G401 (cell line): ENCODE results near the gene PACSIN1. TPM values are rescaled to one million over a fixed set of nuclear protein-coding genes. Genes with fewer than 3 reads are reported as not detected.
A peak's percentile ranks its signal among the peaks of the same experiment; 100 is the strongest.

Experiments
- DNase-seq: peaks from one replicate; pipeline ENCODE4 v3.0.0-alpha.2; 2015; ENCODE audit warnings: low spot score
- in situ Hi-C: cut with HindIII; loops from 2 replicates; pipeline ENCODE4 v1.10.0; 2016; ENCODE audit warnings: low sequenced_read_pairs, mixed read lengths
- total RNA-seq: library from RNA; depleted of rRNA; stranded (reverse); fragments of >200 nt; shearing (Covaris generic); gene quantifications from 2 replicates; pipeline ENCODE4 v1.2.3, GENCODE V29; 2014

PACSIN1 gene
- total RNA-seq, 1 experiment from 2014 or later = not detected

DNA sequence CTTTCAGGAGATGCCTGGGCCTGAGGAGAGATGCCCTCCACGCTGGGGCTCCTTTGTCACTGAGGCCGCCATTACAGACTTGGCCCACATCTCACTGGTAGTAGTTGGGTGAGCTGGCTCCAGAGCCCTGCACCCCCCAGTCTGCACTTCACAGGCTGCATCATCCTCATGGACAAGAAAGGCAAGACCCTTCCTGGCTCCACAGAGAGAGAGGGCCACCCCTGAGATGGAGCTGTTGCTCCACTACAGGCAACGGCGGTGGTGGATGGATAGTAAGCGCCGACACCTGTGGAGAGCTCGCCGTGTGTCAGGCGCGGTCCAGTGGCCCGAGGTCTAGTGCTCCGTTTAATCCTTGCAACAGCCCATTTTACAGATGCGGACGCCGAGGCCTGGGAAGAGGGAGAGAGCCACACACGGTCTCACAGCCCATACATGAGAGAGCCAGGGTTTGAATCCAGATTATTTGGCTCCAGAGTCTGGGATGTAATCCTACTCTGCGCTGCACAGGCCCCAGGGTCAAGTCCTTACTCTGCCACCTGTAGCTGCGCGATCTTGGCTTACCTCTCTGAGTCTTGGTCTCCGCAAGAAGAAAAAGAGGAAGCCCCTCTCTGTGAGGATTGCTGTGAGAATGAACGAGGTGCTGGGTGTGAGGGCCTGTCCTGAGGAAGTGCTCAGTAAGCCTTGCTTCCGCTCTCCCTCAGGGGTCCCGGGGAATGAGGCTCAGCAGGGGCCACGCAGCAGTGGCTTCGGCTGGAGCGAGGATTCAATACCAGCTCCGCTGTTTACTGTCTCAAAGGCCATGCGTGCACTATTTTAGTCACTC lies 55.8 kb downstream of the PACSIN1 start:
- no peak for DNase-seq
- in situ Hi-C loops = loop anchor here (25.0 kb wide), 1 partner anchor 91 kb away; no protein-coding TSS in a partner anchor

DNA sequence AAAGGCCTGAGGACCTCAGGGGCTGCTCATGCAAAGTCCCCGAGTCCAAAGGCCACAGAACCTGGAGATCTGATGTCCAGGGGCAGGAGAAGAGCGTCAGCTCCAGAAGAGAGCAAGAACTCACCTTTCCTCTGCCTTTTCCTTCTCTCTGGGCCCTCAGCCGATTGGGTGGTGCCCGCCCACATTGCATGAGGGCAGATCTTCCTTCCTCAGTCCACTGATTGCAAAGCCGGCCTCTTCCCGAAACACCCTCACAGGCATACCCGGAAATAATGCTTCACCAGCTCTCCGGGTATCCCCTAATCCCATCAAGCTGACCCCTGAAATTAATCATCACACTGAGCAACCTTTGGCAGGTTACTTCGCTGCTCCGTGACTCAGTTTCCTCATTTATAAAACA lies 56.9 kb downstream of the PACSIN1 start:
- DNase-seq = no peak
- in situ Hi-C loops = loop anchor here (25.0 kb wide), 1 partner anchor 90 kb away; no protein-coding TSS in a partner anchor

DNA sequence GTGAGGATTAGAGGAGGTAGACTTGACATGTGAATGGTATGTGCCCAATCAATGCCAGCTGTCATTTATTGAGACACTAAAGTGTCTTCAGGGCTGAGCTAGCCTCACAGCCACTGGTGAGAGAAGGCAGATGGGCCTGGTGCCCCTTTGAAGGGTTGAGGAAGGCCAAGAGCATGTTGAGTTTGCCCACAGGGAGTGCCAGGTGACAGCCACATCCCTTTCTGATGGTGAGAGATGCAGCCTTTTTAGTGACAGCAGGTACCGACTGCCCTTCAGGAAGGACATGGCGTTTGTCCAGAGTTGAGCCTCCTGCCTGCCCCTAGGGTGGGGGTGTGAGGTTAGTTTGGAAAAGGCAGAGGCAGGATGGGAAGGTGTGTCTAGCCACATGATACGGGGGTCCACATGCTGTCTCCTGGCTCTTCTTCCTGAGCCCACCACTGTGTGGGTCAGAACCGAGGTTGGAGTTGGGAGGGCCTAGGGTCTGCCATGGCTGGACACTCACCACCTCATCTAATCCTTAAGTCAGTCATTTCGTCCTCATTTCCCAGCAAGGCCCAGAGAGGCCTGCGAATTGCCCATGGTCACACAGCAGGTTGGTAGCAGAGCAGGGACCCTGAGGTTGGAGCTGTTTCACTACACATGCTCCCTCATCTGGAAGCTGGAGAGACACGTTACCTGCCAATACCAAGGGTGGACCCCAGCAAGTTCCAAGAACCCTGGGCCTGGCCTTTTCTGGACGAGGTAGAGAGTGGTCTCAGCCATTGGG lies 57.7 kb downstream of the PACSIN1 start:
- DNase-seq = peak; percentile 57
- in situ Hi-C loops = loop anchor here (25.0 kb wide), 1 partner anchor 89 kb away; no protein-coding TSS in a partner anchor

DNA sequence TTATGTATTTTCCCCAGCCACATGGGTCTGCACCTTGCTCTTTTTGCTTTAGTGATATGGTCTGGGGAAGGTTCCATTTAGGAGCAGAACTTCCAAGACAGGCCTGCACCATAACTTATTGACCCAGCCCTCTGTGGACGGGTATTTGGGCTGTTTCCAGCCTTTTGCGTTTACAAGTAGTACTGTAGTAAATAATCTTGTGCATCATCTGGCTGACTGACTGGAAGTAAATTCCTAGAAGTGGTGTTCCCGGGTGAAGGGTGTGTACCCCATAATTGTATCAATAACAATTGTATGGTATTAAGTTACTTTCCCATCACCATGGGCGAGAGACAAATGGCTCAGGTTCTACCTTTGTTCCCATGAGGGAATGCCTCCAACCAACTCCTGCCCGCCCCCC lies 58.6 kb downstream of the PACSIN1 start:
- no peak for DNase-seq
- in situ Hi-C loops = loop anchor here (25.0 kb wide), 1 partner anchor 88 kb away; no protein-coding TSS in a partner anchor

DNA sequence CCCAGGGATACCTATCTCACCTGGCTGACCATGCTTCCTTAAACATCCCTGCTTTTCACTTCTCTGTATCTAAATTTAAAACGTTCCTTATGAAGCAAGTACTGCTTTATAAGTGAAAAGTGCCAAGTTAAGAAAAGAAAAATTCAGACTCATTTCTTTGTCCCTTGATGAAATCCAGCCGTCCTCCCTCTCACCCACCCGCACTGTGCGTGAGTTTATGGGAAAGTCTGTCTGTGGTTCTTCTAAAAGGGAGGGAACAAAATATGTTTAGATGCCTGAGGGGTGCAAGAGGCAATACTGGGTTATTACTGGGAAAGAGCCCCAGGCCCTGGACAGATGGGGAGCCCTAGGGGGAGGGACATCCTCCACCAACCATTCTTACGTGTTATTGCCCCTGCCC lies 59.1 kb downstream of the PACSIN1 start:
- in situ Hi-C loops = loop anchor here (25.0 kb wide), 1 partner anchor 87 kb away; no protein-coding TSS in a partner anchor
- DNase-seq = no peak

DNA sequence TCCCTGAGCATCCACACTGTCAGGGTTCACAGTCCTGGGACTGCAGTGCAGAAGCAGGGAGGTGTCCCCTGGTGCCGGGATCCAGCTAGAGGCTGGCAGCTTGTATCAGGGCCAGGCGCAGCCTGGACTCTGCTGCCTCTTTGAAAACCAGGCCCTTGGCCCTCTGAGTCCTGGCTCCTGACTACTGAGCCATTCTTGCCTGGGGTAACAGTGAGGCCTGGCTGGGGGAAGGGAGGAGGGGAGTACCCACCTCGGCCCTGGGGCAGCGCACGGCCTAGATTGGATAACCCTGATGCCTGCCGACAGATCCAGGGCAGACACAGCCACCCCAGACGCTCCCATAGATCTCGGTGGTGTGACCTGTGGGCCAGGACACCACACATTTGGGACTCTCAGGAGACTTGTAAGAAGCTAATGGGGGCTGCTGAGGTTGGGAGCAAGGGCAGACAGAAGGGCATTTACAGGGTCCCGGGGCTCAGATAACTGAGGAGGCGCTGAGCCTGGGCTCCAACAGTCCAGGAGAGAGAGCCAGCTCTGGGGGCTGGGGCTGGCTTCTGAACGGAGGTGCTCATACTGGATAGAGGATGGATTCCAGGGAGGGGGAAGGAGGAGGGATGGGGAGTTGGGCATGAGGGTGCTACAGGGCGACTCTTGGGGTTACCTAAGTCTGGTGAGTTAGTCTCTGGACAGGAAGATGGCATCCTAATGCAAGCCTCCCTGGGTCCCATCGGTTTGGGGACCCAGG lies 59.7 kb downstream of the PACSIN1 start:
- peak; percentile 67 for DNase-seq
- in situ Hi-C loops = no loop called here

DNA sequence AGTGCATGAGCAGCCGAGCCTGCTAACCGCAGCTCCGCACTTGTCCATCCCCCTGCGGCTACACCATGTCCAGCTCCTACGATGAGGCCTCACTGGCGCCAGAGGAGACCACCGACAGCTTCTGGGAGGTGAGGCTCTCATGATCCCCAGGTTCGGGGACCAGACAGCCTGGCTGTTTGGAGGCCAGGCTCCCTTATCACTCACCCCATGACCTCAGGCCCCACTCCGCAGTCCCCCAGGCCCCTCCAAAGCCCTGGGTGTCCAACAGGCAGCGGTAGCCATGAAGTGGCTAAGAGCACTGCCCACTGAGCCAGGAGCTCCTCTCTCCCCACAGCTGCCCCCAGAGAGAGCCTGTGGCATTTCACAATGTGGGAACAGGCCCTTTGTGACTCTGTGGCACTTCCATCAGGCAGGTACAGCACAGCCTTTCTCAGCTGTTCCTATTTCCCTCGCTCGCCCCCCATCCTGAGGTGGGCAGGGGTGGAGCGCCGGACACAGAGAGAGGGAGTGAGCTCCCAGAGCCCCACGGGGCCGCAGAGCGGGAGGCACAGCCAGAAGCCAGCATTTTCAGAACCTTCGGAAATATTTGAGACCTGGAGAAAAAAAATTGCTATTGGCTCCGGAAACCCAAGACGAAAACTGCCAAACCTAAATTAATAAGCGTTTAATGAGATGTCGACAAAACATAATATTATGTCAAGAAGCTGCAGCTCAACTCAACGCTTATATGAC lies 60.5 kb downstream of the PACSIN1 start:
- no peak for DNase-seq
- in situ Hi-C loops = no loop called here

DNA sequence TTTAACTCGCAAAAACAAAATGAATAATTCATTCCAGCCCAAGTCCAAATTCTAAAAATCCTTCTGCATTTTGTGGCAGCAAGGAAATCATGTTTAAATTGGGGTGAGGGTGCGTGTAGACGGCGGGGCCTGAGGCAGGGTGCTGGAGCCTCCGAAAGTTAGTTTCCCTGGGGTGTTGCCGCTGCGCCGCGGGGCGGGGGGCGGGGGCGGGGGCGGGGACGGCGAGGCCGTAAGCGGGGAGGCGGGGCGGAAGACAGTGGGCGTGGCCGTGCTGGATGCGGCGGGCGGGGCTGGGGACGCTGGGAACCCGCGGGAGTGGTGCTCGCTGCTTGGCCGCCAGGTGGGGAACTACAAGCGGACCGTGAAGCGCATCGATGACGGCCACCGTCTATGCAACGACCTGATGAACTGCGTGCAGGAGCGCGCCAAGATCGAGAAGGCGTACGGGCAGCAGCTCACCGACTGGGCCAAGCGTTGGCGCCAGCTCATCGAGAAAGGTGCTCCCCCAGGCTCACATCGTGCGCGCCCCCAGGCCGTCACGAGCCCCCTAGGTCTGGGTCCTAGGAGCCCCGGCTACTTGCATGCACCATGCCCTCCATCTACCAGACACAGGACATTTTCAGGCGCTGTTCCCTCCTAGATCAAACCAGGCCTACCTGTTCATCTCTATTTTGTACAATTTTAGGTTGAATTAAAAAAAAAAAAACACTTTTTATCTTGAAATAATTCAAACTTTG lies 61.3 kb downstream of the PACSIN1 start:
- in situ Hi-C loops = no loop called here
- peak; percentile 93 for DNase-seq

DNA sequence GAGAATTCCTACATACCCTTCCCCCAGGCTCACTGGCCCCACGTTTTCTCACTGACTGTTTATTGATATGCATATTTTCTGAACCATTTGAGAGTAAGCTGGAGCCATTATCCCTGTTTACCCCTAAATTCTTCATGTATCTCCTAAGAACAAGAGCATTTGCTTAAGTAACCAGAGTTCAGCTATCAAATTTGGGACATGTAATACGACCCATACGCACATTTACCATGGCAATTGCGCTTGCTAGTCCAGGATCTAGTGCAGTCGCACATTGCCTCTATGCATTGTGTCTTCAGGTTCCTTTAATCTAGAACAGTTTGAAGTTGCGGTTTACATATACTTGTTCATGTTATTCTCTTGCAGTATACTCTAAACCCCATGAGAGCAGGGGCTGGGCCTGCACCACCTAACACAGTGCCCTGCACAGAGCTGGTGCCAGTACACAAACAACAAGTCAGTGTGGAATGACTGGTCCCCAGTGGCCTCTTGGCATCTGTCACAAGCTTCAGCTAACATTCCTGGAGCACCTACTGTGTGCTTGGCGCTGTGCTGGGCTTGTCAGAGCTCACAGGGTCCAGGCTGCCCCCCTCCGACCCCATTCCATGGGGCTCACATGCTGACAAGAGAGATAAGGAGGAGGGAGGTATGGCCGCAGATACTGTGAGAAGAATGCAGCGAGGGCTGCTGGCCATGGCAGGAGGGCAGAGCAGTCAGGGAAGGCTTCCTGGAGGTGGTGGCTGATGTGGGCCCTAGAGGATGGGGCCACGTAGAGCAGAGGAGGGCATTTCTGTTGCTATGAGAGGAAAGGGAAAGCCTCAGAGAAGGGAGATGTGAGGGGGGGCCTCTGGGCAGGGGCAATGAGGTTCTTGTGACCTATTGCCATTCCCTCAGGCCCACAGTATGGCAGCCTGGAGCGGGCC lies 62.1 kb downstream of the PACSIN1 start:
- in situ Hi-C loops = no loop called here
- DNase-seq = no peak

DNA sequence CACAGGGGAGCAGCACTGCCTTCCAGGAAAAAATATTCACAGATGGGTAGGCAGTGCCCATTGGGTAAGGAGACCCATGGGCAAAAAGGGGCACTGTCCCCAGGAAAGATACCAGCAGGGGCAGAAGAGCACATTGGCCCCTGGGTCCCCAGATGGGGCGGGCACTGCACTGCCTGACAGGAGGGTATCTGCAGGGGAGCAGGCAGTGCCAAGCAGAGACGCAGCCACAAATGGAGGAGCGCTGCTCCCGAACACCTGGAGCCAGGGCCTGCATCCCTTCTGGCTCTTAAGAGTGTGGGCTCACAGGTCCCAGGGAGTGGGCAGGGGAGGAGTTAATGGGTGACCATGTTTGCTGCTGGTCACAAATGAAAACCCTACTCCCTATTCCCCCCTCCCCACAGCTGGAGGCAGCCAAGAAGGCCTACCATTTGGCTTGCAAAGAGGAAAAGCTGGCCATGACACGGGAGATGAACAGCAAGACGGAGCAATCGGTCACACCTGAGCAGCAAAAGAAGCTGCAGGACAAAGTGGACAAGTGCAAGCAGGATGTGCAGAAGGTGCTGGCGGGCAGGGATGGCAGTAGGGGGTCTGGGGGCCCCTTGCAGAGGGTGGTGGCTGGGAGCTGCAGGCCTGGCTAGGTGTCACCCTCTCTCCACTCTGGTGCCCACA lies 63.3 kb downstream of the PACSIN1 start:
- in situ Hi-C loops = no loop called here
- no peak for DNase-seq

DNA sequence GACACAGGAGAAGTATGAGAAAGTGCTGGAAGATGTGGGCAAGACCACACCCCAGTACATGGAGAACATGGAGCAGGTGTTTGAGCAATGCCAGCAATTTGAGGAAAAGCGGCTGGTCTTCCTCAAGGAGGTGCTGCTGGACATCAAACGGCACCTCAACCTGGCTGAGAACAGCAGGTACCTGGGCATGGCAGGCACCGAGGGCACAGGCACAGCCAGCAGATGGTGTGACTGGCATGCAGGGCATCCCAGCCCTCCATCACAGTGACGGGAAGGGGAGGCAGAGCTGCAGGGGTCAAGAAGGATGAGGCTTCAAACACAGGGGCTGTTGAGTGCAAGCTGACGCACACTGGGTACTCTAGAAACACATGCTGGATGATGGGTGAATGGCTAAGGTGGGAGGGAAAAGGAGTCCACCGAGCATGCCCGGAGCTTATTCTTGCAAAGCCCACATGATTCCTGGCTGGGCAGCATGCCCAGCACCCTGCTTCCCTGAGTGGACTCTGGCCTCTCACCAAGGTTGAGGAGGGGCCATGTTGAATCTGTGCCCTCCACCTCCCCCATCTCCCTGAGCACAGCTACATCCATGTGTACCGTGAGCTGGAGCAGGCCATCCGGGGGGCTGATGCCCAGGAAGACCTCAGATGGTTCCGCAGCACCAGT lies 63.9 kb downstream of the PACSIN1 start:
- DNase-seq = peak; percentile 84
- in situ Hi-C loops = no loop called here

DNA sequence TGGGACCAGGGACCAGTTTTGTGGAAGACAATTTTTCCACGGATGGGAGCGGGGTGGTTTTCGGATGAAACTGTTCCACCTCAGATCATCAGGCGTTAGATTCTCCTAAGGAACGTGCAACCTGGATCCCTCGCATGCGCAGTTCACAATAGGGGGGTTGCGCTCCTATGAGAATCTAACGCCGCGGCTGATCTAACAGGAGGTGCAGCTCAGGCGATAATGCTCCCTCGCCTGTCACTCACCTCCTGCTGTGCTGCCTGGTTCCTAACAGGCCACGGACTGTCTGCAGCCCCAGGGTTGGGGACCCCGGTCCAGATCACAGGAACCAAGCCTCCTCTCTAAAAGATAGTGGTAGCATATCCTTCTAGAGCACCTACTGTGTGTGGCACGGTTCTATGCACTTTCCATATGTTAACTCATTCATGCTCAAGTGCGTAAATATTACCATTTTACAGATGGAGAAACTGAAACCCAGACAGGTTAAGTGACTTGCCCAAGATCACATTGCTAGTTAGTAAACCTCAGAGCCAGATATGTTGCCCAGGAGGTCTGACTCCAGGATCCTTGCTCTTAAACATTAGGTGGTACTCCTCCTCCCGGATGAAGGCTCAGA lies 65.0 kb downstream of the PACSIN1 start:
- in situ Hi-C loops = no loop called here
- no peak for DNase-seq

DNA sequence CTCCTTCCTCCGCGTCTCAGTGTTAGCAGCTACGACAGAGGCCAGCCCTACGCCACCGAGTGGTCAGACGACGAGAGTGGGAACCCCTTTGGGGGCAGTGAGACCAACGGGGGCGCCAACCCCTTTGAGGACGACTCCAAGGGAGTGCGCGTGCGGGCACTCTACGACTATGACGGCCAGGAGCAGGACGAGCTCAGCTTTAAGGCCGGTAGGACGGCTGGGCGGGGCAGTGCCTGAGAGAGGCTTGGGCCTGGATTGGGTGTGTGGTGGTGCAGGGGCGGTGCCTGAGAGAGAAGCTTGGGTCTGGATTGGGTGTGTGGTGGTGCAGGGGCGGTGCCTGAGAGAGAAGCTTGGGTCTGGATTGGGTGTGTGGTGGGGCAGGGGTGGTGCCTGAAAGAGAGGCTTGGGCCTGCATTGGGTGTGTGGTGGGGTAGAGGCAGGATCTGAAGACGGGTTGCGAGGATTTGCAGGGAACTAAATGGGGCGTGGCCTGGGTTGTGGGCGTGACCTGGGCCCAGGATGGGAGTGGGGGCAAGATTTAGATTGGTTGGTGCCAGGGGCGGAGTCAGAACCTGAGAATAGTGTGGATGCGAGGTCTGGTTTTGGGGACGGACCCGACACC lies 65.8 kb downstream of the PACSIN1 start:
- in situ Hi-C loops = no loop called here
- DNase-seq = no peak

DNA sequence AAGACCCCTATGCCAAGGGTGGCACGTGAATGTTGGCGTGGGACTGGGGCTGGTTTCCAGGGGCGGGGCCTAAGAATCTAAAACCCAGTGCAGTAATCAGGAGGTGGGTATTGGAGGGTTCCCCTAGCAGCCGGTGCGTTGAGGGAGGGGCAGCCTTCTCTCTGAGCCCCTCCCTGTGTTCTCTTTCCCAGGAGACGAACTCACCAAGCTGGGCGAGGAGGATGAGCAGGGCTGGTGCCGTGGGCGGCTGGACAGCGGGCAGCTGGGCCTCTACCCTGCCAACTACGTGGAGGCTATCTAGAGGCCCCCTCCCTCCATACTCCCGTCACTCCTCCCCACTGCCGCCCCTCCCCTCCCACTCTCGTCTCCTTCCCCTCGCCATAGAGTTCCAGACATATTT lies 66.4 kb downstream of the PACSIN1 start:
- in situ Hi-C loops = no loop called here
- no peak for DNase-seq

DNA sequence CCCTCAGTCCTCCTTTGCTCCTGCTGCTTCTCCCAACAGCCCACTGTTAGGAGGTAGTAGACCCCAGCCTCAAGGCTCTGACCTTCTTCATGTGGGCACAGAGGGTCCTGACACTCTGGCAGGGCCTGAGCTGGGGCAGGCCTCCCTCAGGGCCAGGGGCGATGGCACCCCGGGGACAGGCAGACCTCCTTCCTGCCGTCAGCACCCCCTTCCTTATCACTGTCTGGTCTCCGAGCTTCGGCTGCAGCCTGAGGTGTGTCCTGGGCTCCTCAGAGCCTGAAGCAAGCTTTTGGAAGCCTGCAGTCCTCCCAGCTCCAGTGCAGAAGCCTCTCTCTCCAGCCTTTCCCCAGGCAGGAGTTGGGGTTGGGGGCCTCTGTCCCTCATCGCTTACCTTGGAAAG lies 68.3 kb downstream of the PACSIN1 start:
- DNase-seq = no peak
- in situ Hi-C loops = no loop called here
